ENCODE data around the gene CD37.
"Not testable (repeated sequence)": the region's sequence is repeated elsewhere in the genome, so short reads cannot be mapped to it uniquely, and the experiment has no call there.

The CD37 gene

DNA sequence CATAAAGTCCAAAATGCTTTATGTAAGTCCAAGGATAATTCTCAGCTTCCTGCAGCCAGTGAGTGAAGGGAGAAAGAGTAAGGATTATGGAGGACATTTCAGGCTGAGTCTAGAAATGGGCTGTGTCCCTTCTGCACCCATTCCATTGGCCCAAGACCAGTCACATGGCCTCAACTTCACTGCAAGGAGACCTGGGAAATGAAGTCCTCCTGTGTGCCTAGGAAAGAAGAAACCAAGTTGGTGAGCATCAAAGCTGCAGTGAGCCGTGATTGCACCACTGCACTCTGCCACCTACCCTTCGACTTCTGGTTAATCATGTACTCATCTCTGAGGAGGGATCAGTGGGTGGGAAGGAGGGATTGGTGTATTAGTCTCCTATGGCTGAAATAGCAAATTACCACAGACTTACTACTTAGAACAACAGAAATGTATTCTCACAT, 3.6 kb upstream of the CD37 start:
- peak; percentile 47 for DNase-seq

DNA sequence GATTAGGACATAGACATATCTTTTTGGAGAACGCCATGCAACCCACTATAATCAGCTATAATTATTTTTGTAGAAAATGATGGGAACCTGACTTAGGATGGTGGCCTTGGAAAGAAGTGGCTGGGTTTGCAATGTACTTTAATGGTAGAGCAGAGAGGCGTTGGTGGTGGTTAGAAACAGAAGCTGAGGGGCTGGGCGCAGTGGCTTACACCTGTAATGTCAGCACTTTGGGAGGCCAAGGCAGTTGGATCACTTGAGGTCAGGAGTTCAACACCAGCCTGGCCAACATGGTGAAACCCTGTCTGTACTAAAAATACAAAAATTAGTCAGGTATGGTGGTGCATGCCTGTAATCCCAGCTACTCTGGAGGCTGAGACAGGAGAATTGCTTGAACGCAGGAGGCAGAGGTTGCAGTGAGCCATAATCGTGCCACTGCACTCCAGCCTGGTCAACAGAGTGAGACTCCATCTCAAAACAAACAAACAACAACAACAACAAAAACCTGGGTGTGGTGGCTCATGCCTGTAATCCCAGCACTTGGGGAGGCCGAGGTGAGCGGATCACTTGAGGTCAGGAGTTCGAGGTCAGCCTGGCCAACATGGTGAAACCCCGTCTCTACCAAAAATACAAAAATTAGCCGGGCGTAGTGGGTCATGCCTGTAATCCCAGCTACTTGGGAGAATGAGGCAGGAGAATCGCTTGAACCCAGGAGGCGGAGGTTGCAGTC, 2.4 kb upstream of the CD37 start:
- DNase-seq = not testable (repeated sequence)

DNA sequence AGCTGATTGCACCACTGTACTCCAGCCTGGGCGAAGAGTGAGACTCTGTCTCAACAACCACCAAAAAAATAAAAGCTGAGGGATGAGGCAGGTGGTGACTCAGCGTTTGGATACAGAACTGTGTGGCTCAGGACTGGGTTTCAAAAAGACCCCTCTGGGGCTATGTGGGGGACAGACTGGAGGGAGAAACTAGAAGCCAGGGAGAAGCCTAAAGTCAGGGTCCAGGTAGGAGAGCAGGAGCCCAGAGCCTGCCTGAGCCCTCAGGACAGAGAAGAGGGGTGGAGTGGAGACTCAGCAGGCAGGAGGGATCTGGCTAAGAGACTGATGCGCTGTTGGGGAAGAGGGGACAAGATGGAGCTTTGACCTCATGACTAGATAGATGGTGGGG, 1.8 kb upstream of the CD37 start:
- no peak for DNase-seq

DNA sequence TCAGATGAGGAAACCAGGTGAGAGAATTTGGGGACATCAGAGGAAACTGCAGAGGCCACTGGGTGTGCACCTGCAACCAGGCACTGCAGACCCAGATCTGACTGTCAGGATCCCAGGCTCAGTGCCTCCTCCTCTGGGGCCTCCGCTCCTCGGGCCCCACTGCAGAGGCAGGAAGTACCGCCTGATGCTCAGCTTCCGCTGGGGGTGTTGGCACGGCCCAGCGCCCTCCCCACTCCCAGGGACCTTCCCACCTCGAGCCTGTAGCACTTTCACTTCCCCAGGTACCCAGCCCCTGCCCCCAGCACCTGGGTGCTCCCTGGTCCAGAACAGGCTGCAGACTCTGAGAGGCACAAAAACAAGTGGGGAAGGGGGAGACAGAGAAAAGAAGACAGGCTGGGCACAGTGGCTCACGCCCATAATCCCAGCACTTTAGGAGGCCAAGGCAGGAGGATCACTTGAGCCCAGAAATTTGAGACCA, 1.4 kb upstream of the CD37 start:
- no peak for DNase-seq

DNA sequence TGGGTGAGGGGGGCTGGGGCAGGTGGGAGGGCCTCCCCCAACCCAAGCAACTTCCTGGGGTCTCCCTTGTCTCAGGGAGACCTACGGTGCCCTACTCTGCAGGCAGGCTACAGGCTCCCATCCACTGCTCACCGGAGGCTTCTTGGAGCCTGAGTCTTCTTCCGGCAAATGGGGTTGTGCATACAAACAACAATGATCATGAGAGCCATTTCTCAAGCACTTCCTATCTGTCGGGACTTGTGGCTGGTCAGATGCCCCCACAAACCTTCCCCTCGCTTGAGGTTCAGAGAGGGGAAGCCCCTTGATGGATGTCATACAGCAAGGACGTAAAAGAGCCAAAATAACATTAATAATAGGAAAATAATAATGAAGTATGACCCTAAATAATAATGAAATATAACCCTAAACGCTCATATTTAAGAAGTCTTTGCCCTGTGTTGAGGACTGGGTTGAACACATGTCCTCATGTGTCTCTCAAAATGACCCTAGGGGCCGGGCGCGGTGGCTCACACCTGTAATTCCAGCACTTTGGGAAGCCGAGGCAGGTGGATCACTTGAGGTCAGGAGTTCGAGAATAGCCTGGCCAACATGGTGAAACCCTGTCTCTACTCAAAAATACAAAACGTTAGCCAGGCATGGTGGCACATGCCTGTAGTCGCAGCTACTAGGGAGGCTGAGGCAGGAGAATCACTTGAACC, 727 bp downstream of the CD37 start:
- DNase-seq = no peak

DNA sequence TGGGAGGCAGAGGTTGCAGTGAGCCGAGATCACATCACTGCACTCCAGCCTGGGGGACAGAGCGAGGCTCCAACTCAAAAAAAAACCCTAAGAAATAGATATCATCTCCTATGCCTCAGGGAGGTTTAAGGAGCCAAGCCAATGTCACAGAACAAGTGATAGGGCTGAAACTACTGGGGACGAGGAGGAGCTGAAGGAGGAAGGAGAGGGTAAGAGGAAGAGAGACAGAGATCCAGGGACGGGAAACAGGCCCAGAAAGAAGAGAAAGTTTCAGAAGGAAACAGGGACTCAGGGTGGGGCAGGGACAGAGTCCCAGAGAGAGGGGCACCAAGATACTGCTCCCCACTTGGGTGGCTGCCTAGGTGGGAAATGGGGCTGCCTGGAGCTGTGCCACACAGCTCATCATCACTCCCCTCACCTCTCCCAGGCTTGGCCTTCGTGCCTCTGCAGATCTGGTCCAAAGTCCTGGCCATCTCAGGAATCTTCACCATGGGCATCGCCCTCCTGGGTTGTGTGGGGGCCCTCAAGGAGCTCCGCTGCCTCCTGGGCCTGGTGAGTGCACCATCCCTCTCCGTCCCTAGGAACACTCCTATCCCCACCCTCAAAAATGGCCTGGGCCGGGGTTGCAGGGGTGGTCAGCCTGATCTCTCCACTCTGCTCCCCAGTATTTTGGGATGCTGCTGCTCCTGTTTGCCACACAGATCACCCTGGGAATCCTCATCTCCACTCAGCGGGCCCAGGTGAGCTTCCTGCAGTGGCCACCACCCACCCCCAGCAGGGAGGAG, 1.5 kb downstream of the CD37 start:
- no peak for DNase-seq

DNA sequence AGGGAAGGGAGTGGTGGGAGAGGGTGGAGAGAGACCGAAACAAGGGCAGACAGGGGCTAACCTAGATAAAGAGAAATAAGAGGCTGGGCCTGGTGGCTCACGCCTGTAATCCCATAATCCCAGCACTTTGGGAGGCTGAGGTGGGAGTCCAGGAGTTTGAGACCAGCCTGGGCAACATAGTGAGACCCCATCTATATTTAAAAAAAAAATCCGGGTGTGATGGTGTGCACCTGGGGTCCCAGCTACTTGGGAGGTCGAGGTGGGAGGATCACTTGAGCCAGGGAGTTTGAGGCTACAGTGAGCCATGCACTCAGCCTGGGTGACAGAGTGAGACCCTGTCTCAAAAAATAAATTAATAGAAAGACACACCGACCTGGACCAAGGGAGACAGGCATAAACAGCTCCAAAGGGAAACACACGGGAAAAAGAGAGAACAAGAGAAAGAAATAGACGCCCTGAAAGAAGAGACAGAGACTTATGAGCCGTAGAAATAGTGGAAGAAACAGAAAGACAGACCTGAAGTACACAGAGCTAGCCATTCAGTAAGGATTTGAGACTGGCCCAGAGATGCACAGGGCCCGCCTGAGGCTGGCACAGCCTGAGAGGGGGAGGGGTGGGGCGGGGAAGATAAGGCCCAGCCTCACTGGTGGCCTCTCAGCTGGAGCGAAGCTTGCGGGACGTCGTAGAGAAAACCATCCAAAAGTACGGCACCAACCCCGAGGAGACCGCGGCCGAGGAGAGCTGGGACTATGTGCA, 2.2 kb downstream of the CD37 start:
- DNase-seq = no peak

DNA sequence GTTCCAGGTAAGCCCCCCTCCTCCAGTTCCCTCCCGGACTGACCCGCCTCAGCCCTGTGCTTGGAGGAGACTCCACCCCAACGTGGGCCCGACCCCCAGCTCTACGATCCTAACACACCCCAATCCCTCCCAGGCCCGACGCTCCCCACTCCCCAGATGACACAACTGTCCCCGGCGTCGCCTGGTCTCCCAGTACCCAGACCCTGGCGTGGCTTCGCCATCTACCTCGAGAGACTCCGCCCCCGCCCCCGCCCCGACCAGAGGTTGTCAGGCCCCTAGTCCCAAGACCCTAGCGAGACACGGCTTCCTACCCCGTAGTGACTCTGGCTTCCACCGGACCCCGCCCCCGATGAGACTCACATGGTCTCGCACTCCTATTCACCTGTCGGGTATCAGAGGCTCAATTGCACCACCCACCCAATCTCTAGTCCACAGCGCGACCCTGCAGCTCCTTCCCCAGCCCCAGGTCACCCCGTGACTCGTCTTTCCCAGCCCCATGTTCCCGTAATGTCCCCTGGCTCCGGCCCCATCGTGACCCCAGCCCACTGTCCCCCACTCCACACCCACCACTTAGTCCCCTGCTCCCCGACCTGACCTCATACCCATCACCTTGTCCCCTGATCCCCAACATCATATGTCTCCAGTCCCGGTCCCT, 2.9 kb downstream of the CD37 start:
- DNase-seq = no peak

DNA sequence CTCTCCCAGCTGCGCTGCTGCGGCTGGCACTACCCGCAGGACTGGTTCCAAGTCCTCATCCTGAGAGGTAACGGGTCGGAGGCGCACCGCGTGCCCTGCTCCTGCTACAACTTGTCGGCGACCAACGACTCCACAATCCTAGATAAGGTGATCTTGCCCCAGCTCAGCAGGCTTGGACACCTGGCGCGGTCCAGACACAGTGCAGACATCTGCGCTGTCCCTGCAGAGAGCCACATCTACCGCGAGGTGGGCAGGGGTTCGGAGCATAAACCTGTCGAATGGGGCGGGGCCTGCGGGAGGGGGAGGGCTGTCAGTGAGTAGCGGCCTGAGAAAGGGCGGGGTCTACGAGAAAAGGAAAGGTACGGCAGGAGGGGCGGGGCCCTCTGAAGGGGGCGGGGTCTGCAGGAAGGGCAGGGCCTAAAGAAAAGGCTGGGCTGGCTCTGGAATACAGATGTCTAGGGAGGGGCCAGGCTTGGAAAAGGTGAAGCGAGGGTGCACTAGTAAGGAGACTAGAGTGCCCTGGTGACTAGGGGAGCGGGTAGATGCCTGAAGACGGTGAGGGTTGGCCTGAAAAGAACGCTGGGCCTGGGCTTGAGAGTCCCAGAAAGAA, 3.6 kb downstream of the CD37 start:
- DNase-seq = no peak

DNA sequence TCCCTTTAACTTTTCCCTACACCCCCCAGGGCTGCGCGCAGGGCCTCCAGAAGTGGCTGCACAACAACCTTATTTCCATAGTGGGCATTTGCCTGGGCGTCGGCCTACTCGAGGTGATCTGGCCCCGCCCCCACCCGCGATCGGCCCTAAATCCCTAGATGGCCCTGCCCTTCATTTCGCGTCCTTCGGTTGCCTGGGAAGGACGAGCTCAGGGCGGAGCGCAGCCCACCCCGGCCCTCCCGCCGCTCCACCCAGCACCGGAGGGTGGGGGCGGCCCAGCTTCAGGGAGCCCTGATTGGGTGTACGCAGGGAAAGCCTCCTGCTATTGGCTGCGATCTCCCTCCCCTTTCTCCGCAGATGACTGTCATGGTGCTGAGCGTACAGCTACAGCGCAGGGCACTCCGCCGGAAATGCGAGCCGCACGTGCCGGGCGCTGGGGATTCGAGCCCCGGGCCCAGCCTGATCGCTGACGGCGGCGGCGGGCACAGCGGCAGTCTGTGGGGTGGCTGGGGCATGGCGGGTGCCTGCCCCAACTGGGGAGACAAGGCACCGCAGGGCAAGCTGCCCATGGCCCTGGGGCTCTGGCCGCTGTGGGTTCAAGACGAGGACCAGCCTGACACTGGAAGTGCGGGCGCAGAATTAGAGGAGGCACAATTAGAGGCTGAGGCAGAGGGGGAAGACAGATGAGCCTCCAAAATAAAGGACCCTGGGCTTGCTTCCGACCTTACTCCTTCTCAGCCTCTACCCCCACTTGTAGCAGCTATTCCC, 4.3 kb downstream of the CD37 start:
- DNase-seq = no peak

DNA sequence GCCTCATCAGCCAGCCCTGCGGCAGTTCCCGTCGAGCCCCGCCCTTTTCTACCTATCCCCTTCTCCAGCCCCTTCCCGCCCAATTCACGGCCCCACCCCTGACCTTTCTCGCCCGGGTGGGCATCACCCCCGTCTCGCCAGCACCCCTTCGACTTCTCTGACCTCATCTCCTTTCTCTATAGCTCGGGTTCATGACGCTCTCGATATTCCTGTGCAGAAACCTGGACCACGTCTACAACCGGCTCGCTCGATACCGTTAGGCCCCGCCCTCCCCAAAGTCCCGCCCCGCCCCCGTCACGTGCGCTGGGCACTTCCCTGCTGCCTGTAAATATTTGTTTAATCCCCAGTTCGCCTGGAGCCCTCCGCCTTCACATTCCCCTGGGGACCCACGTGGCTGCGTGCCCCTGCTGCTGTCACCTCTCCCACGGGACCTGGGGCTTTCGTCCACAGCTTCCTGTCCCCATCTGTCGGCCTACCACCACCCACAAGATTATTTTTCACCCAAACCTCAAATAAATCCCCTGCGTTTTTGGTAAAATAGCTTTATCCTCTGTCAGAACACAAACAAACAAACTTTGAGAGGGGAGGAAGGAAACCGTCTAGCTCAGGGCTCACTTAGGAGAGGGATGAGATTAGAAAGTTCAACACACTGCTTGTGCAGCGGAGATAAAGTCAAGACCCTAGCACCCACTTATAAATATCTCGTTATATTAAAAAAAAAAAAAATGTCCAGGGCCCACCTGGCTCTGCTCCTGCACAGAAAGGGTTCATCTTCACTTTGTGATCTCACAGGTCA, 5.1 kb downstream of the CD37 start:
- no peak for DNase-seq

DNA sequence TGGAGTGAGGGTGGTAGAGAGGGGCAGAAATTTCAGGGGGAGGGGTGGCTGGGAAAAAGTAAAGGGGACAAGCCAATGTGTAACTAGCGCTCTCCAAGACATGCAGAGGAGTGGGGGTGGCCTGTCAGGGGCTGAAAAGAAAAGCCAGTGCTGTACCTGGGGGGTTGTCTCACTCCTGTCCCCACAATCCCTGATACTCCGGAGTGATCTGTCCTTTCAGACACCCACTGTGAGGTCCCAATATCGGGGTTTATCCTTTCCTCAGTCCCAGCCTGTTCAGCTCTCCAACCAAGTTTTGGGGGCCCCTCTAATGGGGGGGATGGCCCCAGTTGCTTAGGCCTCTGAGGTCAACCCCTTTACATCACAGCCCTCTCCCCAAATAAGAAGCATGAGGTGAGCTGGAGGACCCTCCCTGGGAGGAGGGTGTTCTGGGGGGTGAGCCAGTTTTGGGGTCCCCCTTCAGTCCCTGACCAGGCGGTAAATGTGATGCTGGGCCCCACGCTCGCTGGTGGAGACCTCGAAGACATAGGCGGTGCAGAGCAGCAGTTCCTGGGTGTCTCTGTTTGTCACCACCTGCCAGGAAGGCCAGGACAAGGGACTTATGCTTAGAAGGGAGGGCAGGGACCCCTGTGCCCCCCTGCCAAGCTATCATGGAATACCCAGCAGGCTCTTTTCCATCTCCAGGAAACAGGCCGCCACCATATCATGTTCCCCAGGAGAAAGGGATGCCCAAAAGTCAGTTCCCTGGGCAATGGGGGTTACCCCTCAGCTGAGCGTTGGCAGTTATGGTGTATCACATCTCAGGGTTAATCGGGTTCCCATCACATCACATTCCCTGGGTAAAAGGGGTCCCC, 5.9 kb downstream of the CD37 start:
- no peak for DNase-seq

DNA sequence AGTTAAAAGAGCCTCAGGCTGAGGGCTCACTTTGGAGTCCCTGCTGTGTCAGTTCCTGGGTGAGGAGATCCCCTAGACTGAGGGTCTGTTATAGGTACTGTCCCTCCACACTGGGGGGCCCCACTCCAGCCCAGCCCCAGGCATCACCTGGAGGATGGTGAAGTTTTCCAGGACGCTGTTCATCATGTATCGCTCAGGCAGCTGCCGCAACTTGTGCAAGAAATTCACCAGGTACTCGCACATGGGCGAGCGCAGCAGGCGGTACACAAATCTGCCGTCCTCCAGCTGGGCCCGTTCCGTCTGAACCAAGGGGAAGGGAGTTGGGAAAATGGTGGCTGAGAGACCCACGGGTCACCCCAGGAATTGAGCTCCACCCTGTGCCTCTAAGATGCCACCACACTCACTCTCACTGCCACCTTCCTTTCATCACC, 7.1 kb downstream of the CD37 start:
- DNase-seq = no peak

DNA sequence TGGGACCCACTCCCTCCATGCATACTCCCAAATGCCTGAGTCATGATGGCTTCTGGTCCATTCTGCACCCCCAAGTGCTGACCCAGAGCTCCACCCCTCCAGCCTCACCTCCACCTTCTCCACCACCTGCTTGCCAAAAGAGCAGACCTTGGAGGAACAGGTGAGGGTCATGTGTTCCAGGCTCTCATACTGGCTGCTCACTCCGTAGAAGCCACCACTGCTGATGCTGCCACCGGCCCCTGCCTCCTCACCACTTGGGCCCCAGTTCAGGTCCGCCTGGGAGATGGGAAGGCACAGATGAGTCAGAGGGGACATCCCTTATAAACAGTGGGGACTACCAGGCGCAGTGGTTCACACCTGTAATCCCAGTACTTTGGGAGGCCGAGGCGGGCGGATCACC, 7.9 kb downstream of the CD37 start:
- no peak for DNase-seq

DNA sequence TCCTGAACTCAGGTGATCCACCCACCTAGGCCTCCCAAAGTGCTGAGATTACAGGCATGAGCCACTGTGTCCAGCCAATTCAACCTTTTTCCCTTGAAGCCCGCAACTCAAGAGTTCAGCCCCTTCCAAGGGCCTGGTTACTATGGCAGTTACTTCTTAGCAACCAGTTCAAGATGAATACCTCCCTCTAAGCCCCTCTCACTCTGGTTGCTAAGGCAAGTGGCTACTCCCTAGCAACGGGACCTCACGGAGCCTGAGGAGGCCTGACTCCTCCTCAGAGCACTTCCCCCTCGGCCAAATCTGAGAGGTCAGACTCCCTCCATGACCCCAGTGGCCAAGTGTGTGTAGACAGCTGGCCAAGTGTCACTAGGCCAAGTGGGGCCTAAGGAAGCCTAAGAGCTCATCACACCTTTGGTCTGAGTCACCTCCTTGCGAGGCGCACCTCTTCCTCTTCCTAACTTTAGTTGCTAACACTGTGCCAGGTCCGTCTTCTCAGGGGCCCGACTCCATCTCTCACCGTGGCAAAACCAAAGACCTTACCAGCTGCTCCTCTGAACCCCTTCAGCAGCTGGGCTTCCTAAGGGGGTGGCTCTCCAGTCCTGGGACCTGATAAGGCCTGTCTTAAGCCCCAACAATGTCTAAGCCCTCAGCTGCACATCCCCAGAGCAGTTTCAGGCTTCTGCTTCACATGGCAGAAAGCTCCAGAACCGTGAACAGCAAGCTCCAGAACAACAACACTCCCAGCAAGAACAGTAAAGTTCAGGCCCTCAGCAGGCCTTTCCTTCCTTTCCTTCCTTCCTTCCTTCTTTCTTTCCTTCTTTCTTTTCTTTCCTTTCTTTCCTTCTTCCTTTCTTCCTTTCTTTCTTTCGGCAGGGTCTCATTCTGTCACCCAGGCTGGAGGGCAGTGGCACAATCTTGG, 9.6 kb downstream of the CD37 start:
- DNase-seq = no peak

DNA sequence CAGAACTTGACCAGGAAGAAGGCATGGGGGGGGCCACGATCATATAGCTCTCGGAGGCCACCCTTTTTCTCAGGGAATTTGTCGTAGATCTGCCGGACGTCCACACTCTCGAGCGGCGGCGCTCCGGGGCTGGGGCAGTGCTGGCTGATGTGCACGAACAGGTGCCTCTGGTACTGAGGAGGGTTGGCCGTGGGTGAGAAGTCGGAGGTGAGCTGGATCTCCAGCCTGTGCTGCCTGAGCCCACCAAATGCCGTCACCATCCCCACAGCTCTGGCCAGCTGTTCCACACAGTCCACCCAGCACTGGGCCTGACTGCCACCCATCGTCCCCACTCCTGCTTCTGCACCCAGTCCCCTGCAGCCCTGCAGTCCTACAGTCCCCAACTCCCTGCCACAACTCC, 12.0 kb downstream of the CD37 start:
- DNase-seq = no peak

DNA sequence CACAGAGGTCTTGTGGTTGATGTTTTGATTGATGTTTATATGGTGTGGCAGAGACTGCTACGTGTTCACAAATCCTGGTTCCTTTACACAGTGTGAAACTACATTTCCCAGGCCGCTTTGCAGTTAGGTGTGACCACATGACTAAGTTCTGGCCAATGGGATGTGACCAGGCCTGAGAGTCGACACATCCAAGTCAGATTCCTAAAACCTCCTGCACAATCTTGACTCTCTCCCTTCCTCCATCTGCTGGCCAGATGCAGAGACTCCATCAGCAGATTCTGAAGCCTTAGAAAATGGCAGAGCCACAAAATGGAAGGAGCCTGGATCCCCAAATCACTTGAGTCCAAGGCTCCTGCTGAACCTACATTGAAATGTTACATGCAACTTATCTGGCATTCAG, 12.6 kb downstream of the CD37 start:
- DNase-seq = peak; percentile 49

All from DMS 273 treated with DMSO at 0.1 percent for 48 hours (cell line).